Spleen (tissue), 7 donors: Measurements from ENCODE around the gene IDI2.

Source experiments
- POLR2A ChIP-seq, 3 donors: fragments of 450-650 bp; IDR thresholded peaks; one replicate each; pipeline ENCODE4 v1.5.1; 2017; ENCODE audit warnings: antibody characterized with exemption in 3 of 3, mild to moderate bottlenecking in 1 of 3
- TF ChIP-seq, protein P1 (sequence below), 11 experiments: fragments of 200-600 bp in 7 of 11; fragments of 450-650 bp in 4 of 11; sonication (generic) in 4 of 11; IDR thresholded peaks in 8 of 11; conservative IDR thresholded peaks in 3 of 11; 1 replicate in 7 of 11; 2 replicates in 4 of 11; pipeline versions ENCODE4 v1.4.0 to v1.8.0; 2016 to 2021; ENCODE audit warnings: antibody characterized with exemption in 11 of 11, inconsistent platforms in 4 of 11, mild to moderate bottlenecking in 1 of 11
- donor health status: DM: no; HTN: no; CAD: no; lungs with moderate emphysema.
- donor health status: DM: no; HTN: no; CAD: no.
- donor health status: DM: no; HTN: no; CAD: no.

- no peak for TF ChIP-seq POLR2A (IDR thresholded peaks at IDR 0.05)
- TF ChIP-seq, protein P1, sequence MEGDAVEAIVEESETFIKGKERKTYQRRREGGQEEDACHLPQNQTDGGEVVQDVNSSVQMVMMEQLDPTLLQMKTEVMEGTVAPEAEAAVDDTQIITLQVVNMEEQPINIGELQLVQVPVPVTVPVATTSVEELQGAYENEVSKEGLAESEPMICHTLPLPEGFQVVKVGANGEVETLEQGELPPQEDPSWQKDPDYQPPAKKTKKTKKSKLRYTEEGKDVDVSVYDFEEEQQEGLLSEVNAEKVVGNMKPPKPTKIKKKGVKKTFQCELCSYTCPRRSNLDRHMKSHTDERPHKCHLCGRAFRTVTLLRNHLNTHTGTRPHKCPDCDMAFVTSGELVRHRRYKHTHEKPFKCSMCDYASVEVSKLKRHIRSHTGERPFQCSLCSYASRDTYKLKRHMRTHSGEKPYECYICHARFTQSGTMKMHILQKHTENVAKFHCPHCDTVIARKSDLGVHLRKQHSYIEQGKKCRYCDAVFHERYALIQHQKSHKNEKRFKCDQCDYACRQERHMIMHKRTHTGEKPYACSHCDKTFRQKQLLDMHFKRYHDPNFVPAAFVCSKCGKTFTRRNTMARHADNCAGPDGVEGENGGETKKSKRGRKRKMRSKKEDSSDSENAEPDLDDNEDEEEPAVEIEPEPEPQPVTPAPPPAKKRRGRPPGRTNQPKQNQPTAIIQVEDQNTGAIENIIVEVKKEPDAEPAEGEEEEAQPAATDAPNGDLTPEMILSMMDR (IDR thresholded peaks at IDR 0.05 in 8 of 11, conservative IDR thresholded peaks at IDR 0.05 in 3 of 11), result peak in 1 of 11 experiments; percentile 15
Observed at GRCh38 chr10:1050554-1050953, 24.9 kb upstream of the IDI2 start.
